ENCODE results near the gene DCAF4. TPM values are rescaled to one million over a fixed set of nuclear protein-coding genes. Genes with fewer than 3 reads are reported as not detected.

DCAF4 gene
- total RNA-seq, 1 donor from 2014 or later: 45.6 TPM

- peak; percentile 53 for DNase-seq (ENCODE audit: low read depth)
These were observed 31.5 kb upstream of the DCAF4 start for GRCh38 chr14:72894623-72895378.

- no peak for DNase-seq (ENCODE audit: low read depth)
These were observed 27.8 kb upstream of the DCAF4 start for GRCh38 chr14:72898448-72898847.

GRCh38 chr14:72901361-72901760, 24.9 kb upstream of the DCAF4 start:
- DNase-seq (ENCODE audit: low read depth): no peak

DNA sequence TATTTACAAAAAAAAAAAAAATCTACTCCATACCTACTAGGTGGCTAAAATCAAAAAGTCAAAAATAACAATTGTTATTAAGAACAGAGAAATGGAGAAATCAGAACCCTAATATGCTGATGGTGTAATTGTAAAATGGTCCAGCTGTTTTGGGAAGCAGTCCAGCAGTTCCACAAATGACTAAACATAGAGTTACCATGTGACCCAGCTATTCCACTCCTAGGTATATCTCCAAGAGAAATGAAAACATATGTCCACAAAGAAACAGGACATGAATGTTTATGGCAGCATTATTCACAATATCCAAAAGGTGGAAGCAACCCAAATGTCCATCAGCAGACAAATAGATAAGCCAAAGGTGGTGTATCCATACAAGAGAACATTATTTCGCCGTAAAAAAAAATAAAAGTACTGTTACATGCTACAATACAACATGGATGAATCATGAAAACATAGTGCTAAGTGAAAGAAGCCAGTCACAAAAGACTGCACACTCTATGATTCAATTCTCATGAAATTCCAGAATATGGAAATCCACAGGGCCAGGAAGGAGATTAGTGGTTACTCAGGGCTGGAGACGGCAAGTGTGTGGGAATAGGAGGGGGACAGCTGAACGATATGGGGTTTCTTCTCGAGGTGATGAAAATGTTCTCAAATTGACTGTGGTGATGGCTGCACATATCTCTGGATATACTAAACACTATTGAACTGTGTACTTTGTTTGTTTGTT, 23.3 kb upstream of the DCAF4 start:
- no peak for DNase-seq (ENCODE audit: low read depth)

- DNase-seq (ENCODE audit: low read depth): no peak
These were observed 22.5 kb upstream of the DCAF4 start for GRCh38 chr14:72903716-72904115.

GRCh38 chr14:72904218-72904617, 22.0 kb upstream of the DCAF4 start:
- DNase-seq (ENCODE audit: low read depth): no peak

DNA sequence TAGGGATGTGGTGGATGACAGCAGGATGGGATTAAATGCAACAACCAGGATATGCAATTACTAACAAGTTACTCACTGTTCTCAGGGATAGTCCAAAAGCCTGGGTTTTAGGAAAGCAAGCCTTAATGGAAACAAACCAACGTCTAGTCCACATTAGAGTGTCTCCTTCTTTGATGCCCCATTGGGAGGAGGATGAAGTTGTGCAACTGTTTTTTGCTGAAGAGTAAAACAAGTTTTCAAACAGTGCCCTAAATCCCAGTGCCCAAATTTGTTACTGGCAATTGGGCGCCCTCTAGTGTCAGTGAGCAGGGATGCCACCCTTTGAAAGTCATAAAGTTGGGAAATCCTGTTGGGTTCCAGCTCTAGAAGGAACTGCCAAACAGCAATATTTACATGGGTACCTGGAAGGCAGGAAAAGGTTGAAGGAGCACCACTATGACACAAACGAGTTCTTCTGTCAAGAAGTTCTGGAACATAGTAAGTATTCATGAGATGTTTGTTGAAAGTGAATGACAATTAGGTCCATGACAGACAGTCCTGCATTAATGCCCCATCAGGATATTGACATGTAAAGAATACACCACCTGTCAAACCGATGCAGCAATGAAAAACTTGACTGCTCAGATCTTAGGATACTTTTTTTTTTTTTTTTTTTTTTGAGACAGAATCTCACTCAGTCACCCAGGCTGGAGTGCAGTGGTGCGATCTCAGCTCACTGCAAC, 21.3 kb upstream of the DCAF4 start:
- DNase-seq (ENCODE audit: low read depth): peak; percentile 69

GRCh38 chr14:72906316-72906715, 19.9 kb upstream of the DCAF4 start:
- DNase-seq (ENCODE audit: low read depth): peak; percentile 99

GRCh38 chr14:72906879-72907278, 19.4 kb upstream of the DCAF4 start:
- peak; percentile 31 for DNase-seq (ENCODE audit: low read depth)

GRCh38 chr14:72907886-72908285, 18.4 kb upstream of the DCAF4 start:
- peak; percentile 75 for DNase-seq (ENCODE audit: low read depth)

- no peak for DNase-seq (ENCODE audit: low read depth)
These were observed 17.1 kb upstream of the DCAF4 start for GRCh38 chr14:72909163-72909562.

GRCh38 chr14:72913809-72914208, 12.5 kb upstream of the DCAF4 start:
- DNase-seq (ENCODE audit: low read depth): no peak

DNA sequence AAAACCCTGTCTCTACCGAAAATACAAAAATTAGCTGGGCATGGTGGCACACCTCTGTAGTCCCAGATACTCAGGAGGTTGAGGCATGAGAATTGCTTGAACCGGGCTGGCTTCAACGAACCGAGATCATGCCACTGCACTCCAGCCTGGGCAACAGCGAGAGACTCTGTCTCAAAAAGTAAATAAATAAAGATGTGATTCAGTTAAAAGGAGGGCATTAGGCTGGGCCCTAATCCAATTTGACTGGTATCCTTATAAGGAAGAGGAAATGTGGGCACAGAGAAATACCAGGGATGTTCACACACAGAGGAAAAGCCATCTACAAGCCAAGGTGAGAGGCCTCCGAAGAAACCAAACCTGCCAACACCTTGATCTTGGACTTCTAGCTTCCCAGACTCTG, 10.1 kb upstream of the DCAF4 start:
- peak; percentile 71 for DNase-seq (ENCODE audit: low read depth)

- no peak for DNase-seq (ENCODE audit: low read depth)
These were observed 9.0 kb upstream of the DCAF4 start for GRCh38 chr14:72917094-72917802.

- no peak for DNase-seq (ENCODE audit: low read depth)
These were observed 6.3 kb upstream of the DCAF4 start for GRCh38 chr14:72920008-72920407.

DNA sequence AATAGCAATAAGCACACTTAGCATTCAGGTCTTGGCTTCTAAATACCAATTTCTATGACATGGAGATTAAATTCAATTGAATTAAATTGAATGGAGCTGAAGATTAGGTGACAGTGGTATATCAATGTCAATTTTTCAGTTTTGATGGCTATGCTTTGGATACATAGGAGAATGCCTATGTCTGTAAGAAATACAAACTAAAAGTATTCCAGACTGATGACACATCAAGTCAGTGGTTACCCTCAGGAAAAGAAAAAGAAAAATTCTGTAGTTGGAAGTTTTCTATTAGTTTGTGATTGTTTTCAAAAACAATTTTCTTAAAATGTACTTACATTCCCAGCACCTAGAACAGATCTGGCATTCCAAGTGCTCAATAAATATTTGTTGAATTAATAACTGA, 4.9 kb upstream of the DCAF4 start:
- peak; percentile 8 for DNase-seq (ENCODE audit: low read depth)

DNA sequence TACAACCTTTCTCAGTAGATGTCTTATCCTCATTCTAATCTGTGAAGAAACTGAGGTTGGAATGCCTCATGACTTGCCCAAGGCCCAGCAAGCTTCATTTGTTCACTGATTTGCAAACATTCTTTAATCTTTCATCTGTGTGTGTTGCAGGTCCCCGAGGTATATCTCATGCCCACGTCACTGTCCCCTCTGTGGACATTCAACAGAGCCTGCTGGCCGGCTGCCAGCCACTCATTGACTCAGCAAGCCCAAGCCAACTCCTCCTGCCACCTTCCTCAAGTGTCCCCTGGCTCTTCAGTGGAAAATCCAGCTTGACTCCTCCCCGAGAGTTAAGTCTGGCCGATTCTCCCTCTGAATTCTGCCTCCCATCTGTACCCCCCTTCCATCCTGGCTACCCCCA, 1.9 kb upstream of the DCAF4 start:
- peak; percentile 5 for DNase-seq (ENCODE audit: low read depth)

DNA sequence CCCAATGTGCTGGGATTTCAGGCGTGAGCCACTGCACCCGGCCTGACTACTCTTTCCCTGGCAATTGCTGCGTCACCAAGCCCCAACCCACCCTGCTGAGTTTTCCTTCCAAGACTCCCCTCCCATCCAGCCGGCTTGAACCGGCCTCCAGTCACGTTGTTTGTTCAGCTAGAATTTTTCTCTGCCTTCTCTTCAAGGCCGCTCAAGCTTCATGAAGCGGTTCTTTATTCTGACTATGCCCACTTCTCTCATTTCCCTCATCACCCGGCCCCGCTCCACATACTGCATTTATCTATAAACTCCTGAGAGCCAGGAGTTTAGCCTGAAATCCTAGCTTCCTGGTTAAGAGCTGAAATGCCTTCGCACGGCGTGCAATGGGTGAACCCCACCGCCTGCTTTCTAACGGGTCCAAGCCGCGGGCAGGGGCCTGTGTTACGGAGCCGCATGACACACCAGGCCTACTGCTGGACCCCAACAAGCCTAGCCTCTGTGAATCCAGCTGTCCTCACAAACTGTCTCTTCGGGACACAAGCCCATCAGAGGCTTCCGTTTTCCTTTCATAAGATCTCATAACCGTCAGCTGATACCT, 999 bp upstream of the DCAF4 start:
- no peak for DNase-seq (ENCODE audit: low read depth)

GRCh38 chr14:72925815-72926291, 411 bp upstream of the DCAF4 start:
- DNase-seq (ENCODE audit: low read depth): no peak

DNA sequence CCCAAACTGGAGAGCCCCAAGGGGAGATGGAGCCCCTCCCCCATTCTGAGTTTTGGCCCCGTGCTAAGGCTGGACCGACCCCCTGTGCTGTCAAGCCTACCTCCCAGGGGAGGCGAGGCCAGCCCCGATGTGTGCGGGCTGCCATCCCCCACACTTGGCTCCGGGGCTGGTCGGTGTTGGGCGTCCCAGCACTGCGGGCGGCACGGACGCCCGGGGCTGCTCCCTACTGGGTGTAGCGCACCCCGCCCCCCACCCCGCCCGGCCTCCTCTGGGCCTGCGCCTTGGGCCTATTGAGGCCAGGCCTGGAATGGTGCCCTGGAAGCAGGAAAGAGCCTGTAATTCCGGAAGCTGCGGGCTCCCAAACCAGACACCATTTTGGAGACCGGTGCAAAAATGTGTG, 2.6 kb downstream of the DCAF4 start:
- no peak for DNase-seq (ENCODE audit: low read depth)

- no peak for DNase-seq (ENCODE audit: low read depth)
These were observed 3.2 kb downstream of the DCAF4 start for GRCh38 chr14:72929316-72930080.
